HCT116 (cell line): ENCODE results near the gene ACOX3.

Experiments used
- EZH2 ChIP-seq: fragments of 200-600 bp; sonication (generic); IDR thresholded peaks from 2 replicates; pipeline ENCODE4 v1.6.1; 2017; ENCODE audit warnings: antibody characterized with exemption, mixed run types
- POLR2A ChIP-seq: IDR thresholded peaks from 2 replicates; pipeline ENCODE4 v1.7.0; 2011; ENCODE audit warnings: borderline replicate concordance; ENCODE audit not compliant: insufficient read depth, insufficient read length; ENCODE audit errors: extremely low read depth
- POLR2AphosphoS5 ChIP-seq: IDR thresholded peaks from 2 replicates; pipeline ENCODE4 v1.6.1; 2011; ENCODE audit warnings: mild to moderate bottlenecking, low read depth, low read length, moderate library complexity
- YY1 ChIP-seq: IDR thresholded peaks from 2 replicates; pipeline ENCODE4 v1.6.1; 2011; ENCODE audit warnings: low read length, low read depth, moderate library complexity, mild to moderate bottlenecking; ENCODE audit not compliant: insufficient replicate concordance; ENCODE audit errors: extremely low read depth
- TF ChIP-seq, protein P1 (sequence below): IDR thresholded peaks from 2 replicates; pipeline ENCODE4 v1.6.1; 2012; ENCODE audit warnings: low read depth
- TF ChIP-seq, protein P2 (sequence below), 3 experiments: fragments of 200-600 bp in 1 of 3; sonication (generic) in 1 of 3; IDR thresholded peaks in 2 of 3; conservative IDR thresholded peaks in 1 of 3; 2 replicates each; pipeline ENCODE4 v1.5.1; 2012 to 2017; ENCODE audit warnings: low read depth in 2 of 3, low read length in 2 of 3, antibody characterized with exemption in 1 of 3, borderline replicate concordance in 1 of 3, control low read depth in 1 of 3, mild to moderate bottlenecking in 1 of 3, mixed read lengths in 1 of 3, mixed run types in 1 of 3, moderate library complexity in 1 of 3; ENCODE audit not compliant: insufficient read depth in 1 of 3
- TF ChIP-seq, protein P3 (sequence below): IDR thresholded peaks from 2 replicates; pipeline ENCODE4 v1.6.1; 2012

DNA sequence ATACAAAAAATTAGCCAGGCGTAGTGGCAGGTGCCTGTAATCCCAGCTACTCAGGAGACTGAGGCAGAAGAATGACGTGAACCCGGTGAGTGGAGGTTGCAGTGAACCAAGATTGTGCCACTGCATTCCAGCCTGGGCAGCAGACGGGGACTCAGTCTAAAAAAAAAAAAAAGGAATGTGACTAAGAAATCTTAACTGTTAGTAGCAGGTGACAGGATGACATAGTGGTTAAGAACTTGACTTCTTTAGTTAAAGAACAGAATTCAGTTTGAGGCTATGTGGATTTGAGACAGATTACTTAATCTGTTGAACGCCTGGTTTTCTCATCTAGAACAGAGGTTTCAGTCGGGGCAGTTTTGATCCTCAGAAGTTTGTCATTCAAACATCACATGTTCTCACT lies 3.3 kb upstream of the ACOX3 start:
- TF ChIP-seq POLR2AphosphoS5 (no peak), EZH2 (no peak), POLR2A (no peak), YY1 (no peak)
- TF ChIP-seq, protein P1, sequence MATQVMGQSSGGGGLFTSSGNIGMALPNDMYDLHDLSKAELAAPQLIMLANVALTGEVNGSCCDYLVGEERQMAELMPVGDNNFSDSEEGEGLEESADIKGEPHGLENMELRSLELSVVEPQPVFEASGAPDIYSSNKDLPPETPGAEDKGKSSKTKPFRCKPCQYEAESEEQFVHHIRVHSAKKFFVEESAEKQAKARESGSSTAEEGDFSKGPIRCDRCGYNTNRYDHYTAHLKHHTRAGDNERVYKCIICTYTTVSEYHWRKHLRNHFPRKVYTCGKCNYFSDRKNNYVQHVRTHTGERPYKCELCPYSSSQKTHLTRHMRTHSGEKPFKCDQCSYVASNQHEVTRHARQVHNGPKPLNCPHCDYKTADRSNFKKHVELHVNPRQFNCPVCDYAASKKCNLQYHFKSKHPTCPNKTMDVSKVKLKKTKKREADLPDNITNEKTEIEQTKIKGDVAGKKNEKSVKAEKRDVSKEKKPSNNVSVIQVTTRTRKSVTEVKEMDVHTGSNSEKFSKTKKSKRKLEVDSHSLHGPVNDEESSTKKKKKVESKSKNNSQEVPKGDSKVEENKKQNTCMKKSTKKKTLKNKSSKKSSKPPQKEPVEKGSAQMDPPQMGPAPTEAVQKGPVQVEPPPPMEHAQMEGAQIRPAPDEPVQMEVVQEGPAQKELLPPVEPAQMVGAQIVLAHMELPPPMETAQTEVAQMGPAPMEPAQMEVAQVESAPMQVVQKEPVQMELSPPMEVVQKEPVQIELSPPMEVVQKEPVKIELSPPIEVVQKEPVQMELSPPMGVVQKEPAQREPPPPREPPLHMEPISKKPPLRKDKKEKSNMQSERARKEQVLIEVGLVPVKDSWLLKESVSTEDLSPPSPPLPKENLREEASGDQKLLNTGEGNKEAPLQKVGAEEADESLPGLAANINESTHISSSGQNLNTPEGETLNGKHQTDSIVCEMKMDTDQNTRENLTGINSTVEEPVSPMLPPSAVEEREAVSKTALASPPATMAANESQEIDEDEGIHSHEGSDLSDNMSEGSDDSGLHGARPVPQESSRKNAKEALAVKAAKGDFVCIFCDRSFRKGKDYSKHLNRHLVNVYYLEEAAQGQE: no peak
- TF ChIP-seq, protein P2, sequence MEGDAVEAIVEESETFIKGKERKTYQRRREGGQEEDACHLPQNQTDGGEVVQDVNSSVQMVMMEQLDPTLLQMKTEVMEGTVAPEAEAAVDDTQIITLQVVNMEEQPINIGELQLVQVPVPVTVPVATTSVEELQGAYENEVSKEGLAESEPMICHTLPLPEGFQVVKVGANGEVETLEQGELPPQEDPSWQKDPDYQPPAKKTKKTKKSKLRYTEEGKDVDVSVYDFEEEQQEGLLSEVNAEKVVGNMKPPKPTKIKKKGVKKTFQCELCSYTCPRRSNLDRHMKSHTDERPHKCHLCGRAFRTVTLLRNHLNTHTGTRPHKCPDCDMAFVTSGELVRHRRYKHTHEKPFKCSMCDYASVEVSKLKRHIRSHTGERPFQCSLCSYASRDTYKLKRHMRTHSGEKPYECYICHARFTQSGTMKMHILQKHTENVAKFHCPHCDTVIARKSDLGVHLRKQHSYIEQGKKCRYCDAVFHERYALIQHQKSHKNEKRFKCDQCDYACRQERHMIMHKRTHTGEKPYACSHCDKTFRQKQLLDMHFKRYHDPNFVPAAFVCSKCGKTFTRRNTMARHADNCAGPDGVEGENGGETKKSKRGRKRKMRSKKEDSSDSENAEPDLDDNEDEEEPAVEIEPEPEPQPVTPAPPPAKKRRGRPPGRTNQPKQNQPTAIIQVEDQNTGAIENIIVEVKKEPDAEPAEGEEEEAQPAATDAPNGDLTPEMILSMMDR (IDR thresholded peaks at IDR 0.05 in 2 of 3, conservative IDR thresholded peaks at IDR 0.05 in 1 of 3; ENCODE audit: borderline replicate concordance in 1 of 3, insufficient read depth in 1 of 3, low read depth in 2 of 3, low read length in 2 of 3): no peak
- TF ChIP-seq, protein P3, sequence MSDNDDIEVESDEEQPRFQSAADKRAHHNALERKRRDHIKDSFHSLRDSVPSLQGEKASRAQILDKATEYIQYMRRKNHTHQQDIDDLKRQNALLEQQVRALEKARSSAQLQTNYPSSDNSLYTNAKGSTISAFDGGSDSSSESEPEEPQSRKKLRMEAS: no peak
